Inferior parietal cortex (tissue), 1 donor: ENCODE measurements around the gene LPXN.
A peak's percentile ranks its signal among the peaks of the same experiment; 100 is the strongest.

Experiments used
- DNase-seq: peaks from one replicate; pipeline ENCODE4 v3.0.0-alpha.2; 2016; ENCODE audit errors: extremely low spot score

The LPXN gene

GRCh38 chr11:58524232-58525036 lies 51.2 kb downstream of the LPXN start:
- peak; percentile 93 for DNase-seq

- DNase-seq, result peak; percentile 79
Observed at GRCh38 chr11:58513747-58514367, 61.8 kb downstream of the LPXN start.

- DNase-seq, result no peak
Observed at GRCh38 chr11:58511636-58512035, 64.0 kb downstream of the LPXN start.

- DNase-seq, result no peak
Observed at GRCh38 chr11:58509748-58510147, 65.9 kb downstream of the LPXN start.

GRCh38 chr11:58508814-58509213 lies 66.8 kb downstream of the LPXN start:
- no peak for DNase-seq

- no peak for DNase-seq
Observed at GRCh38 chr11:58508005-58508404, 67.7 kb downstream of the LPXN start, which contains the start of gene OR5B21. Gene OR5B21 (minus strand): TSS chr11:58508105. CDS start chr11:58508105, 0 bp downstream.

- no peak for DNase-seq
Observed at GRCh38 chr11:58507355-58507754, 68.3 kb downstream of the LPXN start.

- DNase-seq, result no peak
Observed at GRCh38 chr11:58506935-58507334, 68.7 kb downstream of the LPXN start.

GRCh38 chr11:58505849-58506248 lies 69.8 kb downstream of the LPXN start:
- no peak for DNase-seq

- no peak for DNase-seq
Observed at GRCh38 chr11:58504232-58504631, 71.4 kb downstream of the LPXN start.

- no peak for DNase-seq
Observed at GRCh38 chr11:58503361-58503856, 72.2 kb downstream of the LPXN start.

- no peak for DNase-seq
Observed at GRCh38 chr11:58502004-58502403, 73.7 kb downstream of the LPXN start.

GRCh38 chr11:58498464-58498863 lies 77.2 kb downstream of the LPXN start:
- no peak for DNase-seq

- no peak for DNase-seq
Observed at GRCh38 chr11:58497951-58498350, 77.7 kb downstream of the LPXN start.

GRCh38 chr11:58495906-58496305 lies 79.8 kb downstream of the LPXN start:
- DNase-seq, result no peak

GRCh38 chr11:58494101-58494500 lies 81.6 kb downstream of the LPXN start:
- DNase-seq, result no peak

- DNase-seq, result no peak
Observed at GRCh38 chr11:58493676-58494075, 82.0 kb downstream of the LPXN start.

GRCh38 chr11:58490827-58491226 lies 84.8 kb downstream of the LPXN start:
- DNase-seq, result no peak

- no peak for DNase-seq
Observed at GRCh38 chr11:58487170-58487569, 88.5 kb downstream of the LPXN start.

GRCh38 chr11:58485961-58486360 lies 89.7 kb downstream of the LPXN start:
- no peak for DNase-seq
